ENCODE measurements around the gene TLE4. TPM values are rescaled to one million over a fixed set of nuclear protein-coding genes. Genes with fewer than 3 reads are reported as not detected.

TLE4 gene
- total and polyA plus RNA-seq, 12 donors, result 4.2 to 17.3 (median 11.0) TPM

GRCh38 chr9:79671558-79671957, 99.8 kb downstream of the TLE4 start:
- H3K9me3 ChIP-seq, result no peaks in the 10 kb centered on the region
- WGBS, 2 donors, result 91 to 95% methylated on average over 2 of the region's 2 CpGs
- no peaks in the 10 kb centered on the region for H3K27me3 ChIP-seq
- DNase-seq (no peak), ATAC-seq (no peak)
- peaks cover 0 to 22% (median 12%) of the 10 kb centered on the region in 9 donors for H3K4me1 ChIP-seq
- no peak for TF ChIP-seq CTCF (IDR thresholded peaks at IDR 0.05)
- no peak overlapping the region for H3K4me3 ChIP-seq
- no peak overlapping the region for H3K27ac ChIP-seq
- H3K36me3 ChIP-seq, result peaks cover 0 to 10% (median 0%) of the 10 kb centered on the region in 9 donors
- intact Hi-C loops (cut with DNase I), result no loop called here

GRCh38 chr9:79672236-79672635, 100.5 kb downstream of the TLE4 start:
- peaks cover 0 to 22% (median 12%) of the 10 kb centered on the region in 9 donors for H3K4me1 ChIP-seq
- DNase-seq, result no peak
- no peaks in the 10 kb centered on the region for H3K27me3 ChIP-seq
- no peaks in the 10 kb centered on the region for H3K9me3 ChIP-seq
- no peak for ATAC-seq
- no peak overlapping the region for H3K27ac ChIP-seq
- H3K36me3 ChIP-seq, result peaks cover 0 to 10% (median 0%) of the 10 kb centered on the region in 9 donors
- intact Hi-C loops (cut with DNase I), result no loop called here
- TF ChIP-seq CTCF (IDR thresholded peaks at IDR 0.05), result no peak
- no peak overlapping the region for H3K4me3 ChIP-seq
- WGBS, 2 donors, result 80 to 97% methylated on average over 3 of the region's 3 CpGs

DNA sequence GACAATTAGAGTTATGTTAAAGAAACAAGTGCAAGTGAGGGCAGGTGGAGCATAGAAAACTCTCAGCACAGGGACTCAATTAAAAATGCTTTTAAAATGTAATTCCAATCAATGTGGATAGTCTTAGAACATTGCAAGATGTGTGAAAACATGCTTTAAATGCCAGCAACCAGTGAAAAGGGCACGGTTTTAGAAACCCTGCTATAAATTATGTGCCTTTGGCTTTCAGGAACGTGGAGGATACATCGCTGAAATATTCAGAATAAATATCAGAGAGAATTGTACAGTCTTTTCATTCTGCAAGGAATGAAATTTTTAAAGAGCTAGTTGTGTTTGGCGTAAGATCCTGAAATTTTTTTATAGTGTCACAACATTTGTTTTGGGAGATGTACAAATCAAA, 101.1 kb downstream of the TLE4 start:
- intact Hi-C loops (cut with DNase I), result no loop called here

DNA sequence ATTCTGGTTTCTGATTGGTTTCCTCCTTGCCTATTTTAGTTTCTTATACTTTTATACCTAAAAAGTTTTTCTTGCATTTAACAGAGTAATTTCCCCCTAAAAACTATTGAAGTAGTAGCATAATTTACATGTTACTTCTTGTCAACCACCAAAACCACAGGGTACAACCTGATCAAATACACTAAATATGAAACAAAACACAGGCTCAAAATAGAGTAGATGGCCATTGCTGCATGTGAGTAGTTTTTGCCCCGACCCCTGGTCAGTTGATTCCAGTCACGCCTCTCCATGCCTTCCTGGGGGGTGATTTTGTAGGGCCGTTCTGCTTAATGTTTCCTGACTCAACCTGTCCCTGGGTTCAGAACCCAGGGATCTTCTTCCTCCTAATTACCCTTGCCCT, 101.8 kb downstream of the TLE4 start:
- TF ChIP-seq CTCF (IDR thresholded peaks at IDR 0.05), result no peak
- H3K36me3 ChIP-seq, result peaks cover 0 to 10% (median 0%) of the 10 kb centered on the region in 9 donors
- H3K4me3 ChIP-seq, result no peak overlapping the region
- no peak for DNase-seq
- H3K27me3 ChIP-seq, result no peaks in the 10 kb centered on the region
- H3K4me1 ChIP-seq, result peaks cover 0 to 11% (median 9%) of the 10 kb centered on the region in 9 donors
- H3K27ac ChIP-seq, result no peak overlapping the region
- 84 to 98% methylated on average over 3 of the region's 3 CpGs for WGBS, 2 donors
- intact Hi-C loops (cut with DNase I), result no loop called here
- ATAC-seq, result no peak
- H3K9me3 ChIP-seq, result no peaks in the 10 kb centered on the region

More for the DNA sequence above, 101.1 kb downstream of the TLE4 start:
- Histone ChIP-seq H3K27me3 (no peaks in the 10 kb centered on the region), H3K4me1 (peaks cover 0 to 18% (median 12%) of the 10 kb centered on the region in 9 donors), H3K4me3 (no peak overlapping the region), H3K36me3 (peaks cover 0 to 10% (median 0%) of the 10 kb centered on the region in 9 donors), H3K9me3 (no peaks in the 10 kb centered on the region), H3K27ac (no peak overlapping the region)
- no peak for TF ChIP-seq CTCF (IDR thresholded peaks at IDR 0.05)
- ATAC-seq (no peak), DNase-seq (no peak)
- 94 to 96% methylated on average over 4 of the region's 4 CpGs for WGBS, 2 donors
